GM19438 (cell line): ENCODE results near the gene CYGB.

Experiments
- ATAC-seq: cut with Tn5 transposase; IDR thresholded peaks from one replicate; pipeline ENCODE4 v1.9.1; 2021; ENCODE audit warnings: low read depth; ENCODE audit not compliant: unreplicated experiment

The CYGB gene

DNA sequence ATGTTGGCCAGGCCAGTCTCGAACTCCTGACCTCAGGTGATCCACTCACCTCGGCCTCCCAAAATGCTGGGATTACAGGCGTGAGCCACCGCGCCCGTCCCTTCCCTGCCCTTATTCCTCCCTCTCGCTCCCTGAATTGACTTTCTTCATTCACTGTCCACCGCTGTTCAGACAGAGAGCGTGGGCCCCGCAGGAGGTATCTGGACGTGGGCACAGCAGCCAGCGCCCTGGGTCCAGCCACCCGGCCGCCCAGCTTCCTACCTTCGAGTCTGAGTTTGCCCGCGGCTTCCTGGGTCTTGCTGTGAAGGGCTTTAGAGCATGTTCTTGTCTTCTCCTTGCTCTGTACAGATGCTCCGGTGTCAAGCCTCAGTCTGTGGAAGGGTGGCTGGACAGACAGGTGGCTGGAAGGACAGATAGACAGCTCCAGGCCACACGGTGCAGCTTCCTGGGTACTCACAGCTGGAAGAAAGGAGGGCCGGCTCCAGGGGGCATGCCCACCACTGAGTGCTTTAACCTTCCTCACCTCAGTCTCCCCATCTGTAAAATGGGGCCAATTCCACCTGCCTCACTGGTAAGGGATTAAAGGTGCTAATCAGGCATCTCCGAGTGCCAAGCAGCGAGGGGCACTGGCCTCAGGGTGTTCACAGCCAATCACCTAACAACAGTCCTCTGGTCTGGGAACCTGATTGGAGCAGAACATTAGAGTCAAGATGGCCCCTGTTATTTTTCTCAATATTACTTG lies 49.9 kb downstream of the CYGB start:
- ATAC-seq, result no peak

GRCh38 chr17:76485569-76485968 lies 51.9 kb downstream of the CYGB start:
- no peak for ATAC-seq

GRCh38 chr17:76484228-76484725 lies 53.2 kb downstream of the CYGB start:
- no peak for ATAC-seq

DNA sequence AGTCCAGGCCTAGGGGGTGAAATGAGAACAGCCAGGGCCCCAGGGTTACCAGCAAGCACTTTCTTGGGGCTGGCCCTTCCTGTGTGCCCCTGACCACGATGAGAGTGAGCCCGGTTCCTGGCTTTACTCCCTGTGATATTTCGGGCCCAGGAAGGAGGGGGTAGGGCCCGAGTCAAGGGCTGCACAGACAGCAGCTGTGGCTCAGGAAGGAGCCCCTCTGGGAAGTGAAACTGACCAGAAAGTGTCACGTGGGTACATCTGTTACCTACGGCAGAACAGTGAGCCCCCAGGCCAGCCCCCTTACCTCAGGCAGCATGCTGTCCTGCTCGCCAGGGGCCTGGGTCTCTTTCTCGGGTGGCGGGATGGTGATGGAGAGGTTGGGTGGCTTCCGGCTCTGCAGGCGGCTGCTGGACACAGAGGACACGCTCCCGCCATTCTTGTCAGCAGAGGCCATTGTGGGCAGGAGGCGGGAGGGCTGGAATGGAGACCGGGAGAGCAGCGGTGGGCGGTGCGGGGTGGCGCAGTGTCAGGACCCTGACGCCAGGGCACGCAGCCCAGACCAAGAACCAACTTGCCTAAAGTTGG lies 56.3 kb downstream of the CYGB start:
- peak; percentile 67 for ATAC-seq

- no peak for ATAC-seq
Measured at GRCh38 chr17:76480632-76481031, 56.9 kb downstream of the CYGB start.

GRCh38 chr17:76479515-76480060 lies 57.9 kb downstream of the CYGB start:
- no peak for ATAC-seq

GRCh38 chr17:76478730-76479514 lies 58.6 kb downstream of the CYGB start:
- no peak for ATAC-seq

- no peak for ATAC-seq
Measured at GRCh38 chr17:76478097-76478496, 59.4 kb downstream of the CYGB start.

GRCh38 chr17:76477576-76477975 lies 59.9 kb downstream of the CYGB start:
- no peak for ATAC-seq
